ENCODE measurements around the gene CDK5R2. TPM values are rescaled to one million over a fixed set of nuclear protein-coding genes. Genes with fewer than 3 reads are reported as not detected.
A peak's percentile ranks its signal among the peaks of the same experiment; 100 is the strongest.

The CDK5R2 gene
- total and polyA plus RNA-seq, 2 of the 13 experiments (the other 11 are each of a cell fraction or from before 2014, with no cell fraction given), result not detected

DNA sequence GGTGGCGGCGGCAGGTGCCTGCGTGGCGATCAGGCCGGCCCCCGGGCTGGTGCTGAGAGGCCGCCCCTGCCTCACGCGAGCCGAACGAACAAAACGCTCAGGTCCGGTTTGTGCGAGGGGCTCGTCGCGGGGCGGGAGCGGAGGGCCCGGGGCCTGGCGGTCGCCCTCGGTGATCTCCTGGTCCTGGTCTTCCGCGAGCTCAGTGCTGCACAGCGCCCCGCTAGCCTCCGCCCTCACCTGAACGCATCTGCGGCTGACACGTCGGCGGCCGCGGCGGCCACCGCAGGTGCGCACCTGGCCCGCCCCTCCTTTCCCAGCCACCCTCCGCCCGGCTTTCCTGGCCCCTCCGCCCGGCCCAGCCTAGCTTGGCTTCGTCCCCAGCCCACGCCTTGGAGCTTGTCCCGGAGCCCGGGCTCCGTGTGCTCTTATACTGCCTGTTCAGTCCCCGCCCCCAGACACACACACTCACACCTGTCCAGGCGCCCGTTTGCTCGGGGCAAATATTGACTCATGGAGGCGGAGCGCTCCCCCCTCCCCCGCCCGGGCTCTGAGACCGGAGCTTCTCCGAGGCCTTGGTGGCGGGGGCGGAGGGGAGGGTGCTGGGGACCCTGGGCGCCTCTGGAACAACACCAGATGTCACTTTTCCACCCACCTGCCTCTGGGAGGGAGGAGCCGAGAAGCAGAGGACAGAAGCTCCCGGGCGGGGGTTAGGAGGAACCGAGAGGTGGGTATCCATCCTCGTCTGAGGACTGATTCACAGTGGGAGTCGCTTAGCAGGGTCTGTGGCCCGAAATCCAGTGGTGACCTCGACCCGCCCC, 42.3 kb downstream of the CDK5R2 start (continued):
- TF ChIP-seq TAF15 (IDR thresholded peaks at IDR 0.05; ENCODE audit: low read depth, low read length, poor library complexity, severe bottlenecking), result no peak
- 0 out of 2 replicates have a peak, but pooled peaks have one; percentile 15 for TF ChIP-seq ZSCAN31 (CRISPR knock-in tag; IDR thresholded peaks at IDR 0.05; ENCODE audit: low read depth)
- no peak for TF ChIP-seq TGIF2 (CRISPR knock-in tag; IDR thresholded peaks at IDR 0.05)
- TF ChIP-seq, protein P1, sequence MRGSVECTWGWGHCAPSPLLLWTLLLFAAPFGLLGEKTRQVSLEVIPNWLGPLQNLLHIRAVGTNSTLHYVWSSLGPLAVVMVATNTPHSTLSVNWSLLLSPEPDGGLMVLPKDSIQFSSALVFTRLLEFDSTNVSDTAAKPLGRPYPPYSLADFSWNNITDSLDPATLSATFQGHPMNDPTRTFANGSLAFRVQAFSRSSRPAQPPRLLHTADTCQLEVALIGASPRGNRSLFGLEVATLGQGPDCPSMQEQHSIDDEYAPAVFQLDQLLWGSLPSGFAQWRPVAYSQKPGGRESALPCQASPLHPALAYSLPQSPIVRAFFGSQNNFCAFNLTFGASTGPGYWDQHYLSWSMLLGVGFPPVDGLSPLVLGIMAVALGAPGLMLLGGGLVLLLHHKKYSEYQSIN (CRISPR knock-in tag; IDR thresholded peaks at IDR 0.05; ENCODE audit: borderline replicate concordance), result no peak
- peak; percentile 75; the same call in 1 of the 2 replicates for TF ChIP-seq BORCS8-MEF2B (CRISPR knock-in tag; IDR thresholded peaks at IDR 0.05)
- peak; percentile 76; the same call in 1 of the 2 replicates for TF ChIP-seq AKAP8 (CRISPR knock-in tag; IDR thresholded peaks at IDR 0.05)
- TF ChIP-seq ZBTB8A (CRISPR knock-in tag; IDR thresholded peaks at IDR 0.05; ENCODE audit: borderline replicate concordance, low read depth), result no peak; the same call in 1 of the 2 replicates
- TF ChIP-seq JDP2 (CRISPR knock-in tag; IDR thresholded peaks at IDR 0.05; ENCODE audit: borderline replicate concordance), result no peak; the same call in 1 of the 2 replicates
- no peak for TF ChIP-seq PBX2 (CRISPR knock-in tag; IDR thresholded peaks at IDR 0.05)
- no peak for TF ChIP-seq ZNF652 (CRISPR knock-in tag; IDR thresholded peaks at IDR 0.05; ENCODE audit: borderline replicate concordance, low read depth)
- TF ChIP-seq KDM5B (CRISPR knock-in tag; IDR thresholded peaks at IDR 0.05; ENCODE audit: borderline replicate concordance), result peak; percentile 86; the same call in 1 of the 2 replicates
- peak; percentile 49; the same call in 1 of the 2 replicates for TF ChIP-seq ZNF431 (CRISPR knock-in tag; IDR thresholded peaks at IDR 0.05; ENCODE audit: borderline replicate concordance, low read depth)
- peak; percentile 66 for TF ChIP-seq MED8 (CRISPR knock-in tag; IDR thresholded peaks at IDR 0.05; ENCODE audit: insufficient replicate concordance)
- TF ChIP-seq ZNF432 (CRISPR knock-in tag; IDR thresholded peaks at IDR 0.05; ENCODE audit: borderline replicate concordance), result no peak
- TF ChIP-seq, protein P2, sequence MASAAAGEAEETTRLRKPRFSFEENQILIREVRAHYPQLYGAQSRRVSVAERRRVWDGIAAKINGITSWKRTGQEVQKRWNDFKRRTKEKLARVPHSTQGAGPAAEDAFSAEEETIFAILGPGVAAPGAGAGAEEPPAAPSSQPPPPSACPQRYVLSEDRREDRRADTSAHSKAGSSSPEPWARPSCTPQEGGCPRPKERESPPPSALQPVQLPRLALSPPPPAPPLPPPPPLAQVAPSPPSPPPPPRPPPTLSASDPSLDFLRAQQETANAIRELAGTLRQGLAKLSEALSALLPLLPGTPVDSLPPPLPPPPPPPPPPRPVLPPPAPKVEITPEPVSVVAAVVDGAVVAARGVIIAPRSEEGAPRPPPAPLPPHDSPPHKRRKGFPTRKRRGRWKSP (CRISPR knock-in tag; IDR thresholded peaks at IDR 0.05), result 0 out of 2 replicates have a peak, but pooled peaks have one; percentile 61
- no peak; the same call in 1 of the 2 replicates for TF ChIP-seq ZNF136 (CRISPR knock-in tag; IDR thresholded peaks at IDR 0.05; ENCODE audit: low read depth)
- TF ChIP-seq MED1 (CRISPR knock-in tag; IDR thresholded peaks at IDR 0.05), result peak; percentile 49; the same call in 1 of the 2 replicates
- TF ChIP-seq CBX2 (IDR thresholded peaks at IDR 0.05; ENCODE audit: low read depth, low read length), result no peak
- TF ChIP-seq CBX2 (CRISPR knock-in tag; IDR thresholded peaks at IDR 0.05; ENCODE audit: low read depth), result 0 out of 2 replicates have a peak, but pooled peaks have one; percentile 28
- no peak for TF ChIP-seq POLR2A (IDR thresholded peaks at IDR 0.05; ENCODE audit: insufficient read depth in 1 of 2, low read depth in 2 of 2, low read length in 2 of 2)
- no peak for TF ChIP-seq ATM (IDR thresholded peaks at IDR 0.05; ENCODE audit: borderline replicate concordance)
- TF ChIP-seq HOXA9 (CRISPR knock-in tag; IDR thresholded peaks at IDR 0.05; ENCODE audit: borderline replicate concordance), result no peak
- no peak for TF ChIP-seq PCBP2 (optimal IDR thresholded peaks at IDR 0.05; ENCODE audit: low read depth, low read length, poor library complexity, severe bottlenecking)
- no peak for TF ChIP-seq HNRNPK (IDR thresholded peaks at IDR 0.05; ENCODE audit: low read depth, low read length, poor library complexity, severe bottlenecking)
- no peak; the same call in 1 of the 2 replicates for TF ChIP-seq FLYWCH1 (CRISPR knock-in tag; IDR thresholded peaks at IDR 0.05)
- TF ChIP-seq ZNF563 (CRISPR knock-in tag; IDR thresholded peaks at IDR 0.05), result peak; percentile 57
- no peak for TF ChIP-seq ARID2 (CRISPR knock-in tag; IDR thresholded peaks at IDR 0.05; ENCODE audit: borderline replicate concordance)
